Activated naive CD4-positive, alpha-beta T cell treated with anti-CD3 and anti-CD28 coated beads, Interleukin-2, amount 10 ng/mL, durations not matched to agents 7 days and 5 days (primary cell): ENCODE data around the gene DPH3.
A peak's percentile ranks its signal among the peaks of the same experiment; 100 is the strongest.

Experiments used
- CTCF ChIA-PET: fragments of 350-600 bp; sonication (Branson Sonifier 250); formaldehyde crosslinking; loops from one replicate; lab custom pipeline; 2021; ENCODE audit warnings: antibody characterized with exemption; lab: Charles Lee
- DNase-seq: peaks from one replicate; pipeline ENCODE4 v3.0.0-alpha.2; 2020
- H3K27ac Mint-ChIP-seq: one replicate; pipeline ENCODE4 v1.8.0; 2021; ENCODE audit warnings: mild to moderate bottlenecking, moderate library complexity, mixed read lengths
- H3K27me3 Mint-ChIP-seq: one replicate; pipeline ENCODE4 v1.8.0; 2021; ENCODE audit warnings: mild to moderate bottlenecking, mixed read lengths
- H3K36me3 Mint-ChIP-seq: one replicate; pipeline ENCODE4 v1.8.0; 2021; ENCODE audit warnings: mixed read lengths
- H3K4me1 Mint-ChIP-seq: one replicate; pipeline ENCODE4 v1.8.0; 2021; ENCODE audit warnings: mixed read lengths
- H3K4me3 Mint-ChIP-seq: one replicate; pipeline ENCODE4 v1.8.0; 2021; ENCODE audit warnings: mild to moderate bottlenecking, moderate library complexity, mixed read lengths
- H3K9me3 Mint-ChIP-seq: one replicate; pipeline ENCODE4 v1.8.0; 2021; ENCODE audit warnings: mixed read lengths

The DPH3 gene

GRCh38 chr3:16258177-16258576, 6.6 kb downstream of the DPH3 start:
- DNase-seq, result no peak
- Mint-ChIP-seq H3K27ac (no peak overlapping the region), H3K4me1 (peaks cover 27% of the 10 kb centered on the region), H3K27me3 (no peaks in the 10 kb centered on the region), H3K9me3 (no peaks in the 10 kb centered on the region), H3K4me3 (no peak overlapping the region), H3K36me3 (peaks cover 10% of the 10 kb centered on the region)
- CTCF ChIA-PET, result interaction anchor here (1.2 kb wide), 1 partner anchor 15 kb away, joined by 4 read pairs; no protein-coding TSS in a partner anchor

- CTCF ChIA-PET, result no interaction called here
Measured at GRCh38 chr3:16257309-16257708, 7.4 kb downstream of the DPH3 start.

DNA sequence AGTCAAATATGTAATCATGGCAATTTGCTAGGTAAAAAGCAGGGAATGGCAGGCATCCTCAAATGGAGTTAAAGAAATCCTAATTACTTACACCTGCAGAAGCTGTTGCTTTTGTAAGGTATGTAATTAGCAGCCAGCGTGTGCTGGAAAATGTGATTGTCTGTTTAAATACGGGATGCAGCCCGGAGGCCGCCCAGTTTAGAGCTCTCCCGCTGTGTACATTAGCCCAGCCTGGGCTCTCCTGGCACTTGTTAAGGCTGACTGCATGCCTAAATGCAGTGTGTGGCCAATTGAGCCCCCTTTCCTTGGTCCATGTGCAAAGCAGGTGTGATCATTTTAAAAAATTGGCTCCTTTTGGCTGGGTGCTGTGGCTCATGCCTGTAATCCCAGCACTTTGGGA, 9.0 kb downstream of the DPH3 start:
- CTCF ChIA-PET, result interaction anchor here (3.4 kb wide), 1 partner anchor 9 kb away, joined by 8 read pairs; the partner anchor contains the start of genes DPH3 and OXNAD1
- Mint-ChIP-seq H3K27ac (no peak overlapping the region), H3K27me3 (no peaks in the 10 kb centered on the region), H3K36me3 (peaks cover 10% of the 10 kb centered on the region), H3K4me1 (peaks cover 27% of the 10 kb centered on the region), H3K4me3 (no peak overlapping the region), H3K9me3 (no peaks in the 10 kb centered on the region)
- no peak for DNase-seq

More at GRCh38 chr3:16257309-16257708, 7.4 kb downstream of the DPH3 start:
- no peak overlapping the region for H3K4me3 Mint-ChIP-seq
- H3K9me3 Mint-ChIP-seq, result no peaks in the 10 kb centered on the region
- peaks cover 10% of the 10 kb centered on the region for H3K36me3 Mint-ChIP-seq
- H3K27me3 Mint-ChIP-seq, result no peaks in the 10 kb centered on the region
- no peak for DNase-seq
- H3K27ac Mint-ChIP-seq, result no peak overlapping the region
- H3K4me1 Mint-ChIP-seq, result peaks cover 27% of the 10 kb centered on the region

DNA sequence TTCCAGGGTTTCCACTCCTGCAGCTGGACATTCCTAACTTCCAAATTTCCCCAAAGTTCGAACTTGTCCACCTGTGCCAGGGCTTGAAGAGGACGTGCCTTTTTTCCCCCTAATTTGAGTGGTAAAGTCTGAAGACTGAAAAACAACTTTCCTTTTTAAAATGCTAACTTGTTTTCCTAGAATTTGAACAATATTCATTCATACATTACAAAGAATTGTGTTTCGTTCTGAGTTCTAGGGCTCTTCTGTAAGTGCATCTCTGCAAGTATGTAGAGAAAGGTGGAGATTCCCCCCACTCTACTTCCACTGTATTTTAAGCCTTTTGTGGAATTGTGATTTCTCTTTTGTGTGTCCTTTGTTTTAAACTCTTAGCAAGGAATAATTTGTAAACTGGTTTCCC, 9.4 kb downstream of the DPH3 start:
- Mint-ChIP-seq H3K36me3 (peaks cover 10% of the 10 kb centered on the region), H3K27me3 (no peaks in the 10 kb centered on the region), H3K4me1 (peaks cover 27% of the 10 kb centered on the region), H3K9me3 (no peaks in the 10 kb centered on the region), H3K4me3 (no peak overlapping the region), H3K27ac (no peak overlapping the region)
- no peak for DNase-seq
- CTCF ChIA-PET, result interaction anchor here (0.7 to 3.4 kb wide), 2 partner anchors 9 kb away, joined by 3 to 8 read pairs; partner anchors contain the start of genes DPH3 and OXNAD1

- H3K4me3 Mint-ChIP-seq, result no peak overlapping the region
- no peaks in the 10 kb centered on the region for H3K9me3 Mint-ChIP-seq
Measured at GRCh38 chr3:16254916-16255315, 9.8 kb downstream of the DPH3 start.

DNA sequence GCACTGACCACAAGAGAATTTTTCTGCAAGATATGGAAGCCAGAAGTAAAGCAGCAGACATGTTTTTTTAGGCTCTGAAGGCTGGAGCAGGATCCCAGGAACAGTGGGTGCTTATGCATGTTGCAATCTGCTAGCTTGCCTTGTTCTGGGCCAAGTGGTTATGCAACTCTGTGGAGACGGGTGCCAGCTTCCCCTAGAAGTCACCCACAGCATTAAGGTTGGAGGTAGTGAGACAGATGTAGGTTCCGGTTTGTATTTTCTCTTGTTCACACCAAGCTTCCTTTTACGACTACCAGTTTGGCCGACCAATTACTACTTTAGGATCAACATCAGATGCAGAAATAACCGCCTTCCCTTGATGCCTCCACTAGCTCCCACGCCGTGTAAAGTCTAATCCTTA, 11.1 kb downstream of the DPH3 start:
- Mint-ChIP-seq H3K27me3 (no peaks in the 10 kb centered on the region), H3K36me3 (peaks cover 3% of the 10 kb centered on the region), H3K4me1 (peaks cover 15% of the 10 kb centered on the region), H3K4me3 (no peak overlapping the region), H3K9me3 (no peaks in the 10 kb centered on the region), H3K27ac (no peak overlapping the region)
- no peak for DNase-seq
- CTCF ChIA-PET, result interaction anchor here (1.0 to 3.4 kb wide), 3 partner anchors 9 to 75 kb away, joined by 3 to 8 read pairs (median 4); partner anchors contain the start of genes DPH3 and OXNAD1

More at GRCh38 chr3:16254916-16255315, 9.8 kb downstream of the DPH3 start:
- CTCF ChIA-PET, result interaction anchor here (0.7 to 3.4 kb wide), 3 partner anchors 9 to 206 kb away, joined by 3 to 8 read pairs (median 4); partner anchors contain the start of genes DPH3 and OXNAD1
- Mint-ChIP-seq H3K36me3 (peaks cover 7% of the 10 kb centered on the region), H3K27me3 (no peaks in the 10 kb centered on the region), H3K27ac (peak overlapping the region; percentile 15), H3K4me1 (peaks cover 26% of the 10 kb centered on the region)
- DNase-seq, result no peak

DNA sequence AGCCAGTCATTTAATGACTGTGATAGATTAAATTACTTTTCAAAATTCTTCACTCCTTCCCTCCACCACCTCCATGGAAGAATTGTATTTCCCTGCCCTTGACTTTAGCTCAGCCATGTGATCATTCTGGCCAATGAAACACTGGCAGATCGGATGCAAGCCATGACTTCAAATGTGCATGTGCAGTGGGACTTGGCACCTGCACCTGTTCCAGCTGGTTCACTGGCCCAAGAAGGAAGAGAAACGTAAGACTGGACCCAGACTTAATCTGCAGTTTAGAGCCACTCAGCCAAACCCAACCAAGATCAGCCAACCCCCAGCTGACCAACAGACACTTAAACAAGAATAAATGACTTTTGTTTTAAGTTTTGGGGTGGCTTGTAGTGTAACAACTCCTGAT, 11.8 kb downstream of the DPH3 start:
- Mint-ChIP-seq H3K36me3 (peaks cover 3% of the 10 kb centered on the region), H3K4me1 (peaks cover 17% of the 10 kb centered on the region), H3K27ac (no peak overlapping the region), H3K4me3 (no peak overlapping the region), H3K27me3 (no peaks in the 10 kb centered on the region), H3K9me3 (no peaks in the 10 kb centered on the region)
- CTCF ChIA-PET, result interaction anchor here (1.0 to 3.4 kb wide), 3 partner anchors 9 to 74 kb away, joined by 3 to 8 read pairs (median 4); partner anchors contain the start of genes DPH3 and OXNAD1
- no peak for DNase-seq

- H3K36me3 Mint-ChIP-seq, result peaks cover 3% of the 10 kb centered on the region
- no peak overlapping the region for H3K27ac Mint-ChIP-seq
- no peak for DNase-seq
- no peaks in the 10 kb centered on the region for H3K27me3 Mint-ChIP-seq
- peaks cover 18% of the 10 kb centered on the region for H3K4me1 Mint-ChIP-seq
- no peaks in the 10 kb centered on the region for H3K9me3 Mint-ChIP-seq
- no peak overlapping the region for H3K4me3 Mint-ChIP-seq
- CTCF ChIA-PET, result interaction anchor here (1.0 to 3.4 kb wide), 4 partner anchors 8 to 203 kb away, joined by 3 to 8 read pairs (median 4); partner anchors contain the start of genes DPH3 and OXNAD1
Measured at GRCh38 chr3:16252243-16252978, 12.3 kb downstream of the DPH3 start.

DNA sequence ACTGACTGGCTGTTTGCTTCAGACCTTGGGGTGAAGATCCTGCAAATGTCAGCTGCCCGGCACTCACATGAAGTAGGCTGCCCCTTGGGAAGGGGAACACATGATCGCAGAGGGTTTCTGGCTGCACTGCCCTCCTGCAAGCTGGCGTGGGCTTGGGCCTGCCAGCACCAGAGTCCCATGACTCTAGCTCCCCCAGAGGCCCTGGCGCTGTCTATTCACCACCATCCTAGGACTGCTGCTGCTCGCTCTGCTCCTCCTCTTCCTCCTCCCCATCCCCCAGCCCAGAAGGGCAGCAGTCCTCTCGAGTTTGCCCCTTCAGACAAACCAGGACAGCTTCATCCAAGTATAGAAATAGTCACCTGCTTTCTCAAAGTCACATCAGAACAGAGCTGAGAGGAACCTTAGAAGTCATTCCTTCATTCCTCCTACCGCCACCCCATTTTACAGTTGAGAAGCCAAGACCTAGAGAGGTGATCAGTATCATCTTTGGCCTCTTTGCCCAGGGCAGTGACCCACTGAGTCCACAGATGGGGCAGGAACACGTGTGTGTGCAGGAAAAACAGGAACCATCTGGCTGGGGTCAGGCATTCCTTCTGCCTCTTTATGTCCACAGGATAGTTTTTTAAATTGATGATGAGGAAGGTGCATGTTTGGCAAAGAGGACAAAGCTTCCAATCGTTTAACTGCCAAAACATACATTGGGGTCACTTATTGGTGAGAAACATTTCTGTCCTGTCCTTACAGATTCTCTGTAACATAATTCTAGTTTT, 13.2 kb downstream of the DPH3 start:
- no peak for DNase-seq

DNA sequence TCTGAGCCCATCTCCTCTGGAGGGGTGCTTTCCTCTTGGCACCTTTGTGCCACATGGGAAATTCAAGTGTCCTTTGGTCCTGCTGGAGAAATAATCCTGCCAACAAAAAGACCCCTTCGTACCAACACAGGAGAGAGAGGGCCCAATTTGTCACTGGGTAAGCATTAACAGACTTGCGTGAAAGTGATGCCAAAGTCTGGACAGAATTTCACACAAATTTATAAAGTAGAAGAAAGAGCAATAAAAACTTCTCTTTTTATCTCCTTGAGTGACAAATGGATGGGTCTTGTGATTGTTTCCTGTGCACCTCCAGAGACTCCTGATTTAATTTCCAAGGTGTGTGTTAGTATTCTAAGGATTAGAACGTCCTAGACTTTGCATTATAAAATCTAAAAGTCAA, 14.9 kb downstream of the DPH3 start:
- DNase-seq, result no peak
- Mint-ChIP-seq H3K27ac (no peak overlapping the region), H3K4me3 (no peak overlapping the region), H3K4me1 (peaks cover 16% of the 10 kb centered on the region), H3K27me3 (no peaks in the 10 kb centered on the region), H3K36me3 (no peaks in the 10 kb centered on the region), H3K9me3 (no peaks in the 10 kb centered on the region)
- CTCF ChIA-PET, result no interaction called here

More for the DNA sequence above, 13.2 kb downstream of the DPH3 start:
- Mint-ChIP-seq H3K9me3 (no peaks in the 10 kb centered on the region), H3K4me1 (peaks cover 23% of the 10 kb centered on the region), H3K36me3 (no peaks in the 10 kb centered on the region), H3K27ac (no peak overlapping the region), H3K4me3 (no peak overlapping the region), H3K27me3 (no peaks in the 10 kb centered on the region)
- CTCF ChIA-PET, result interaction anchor here (1.0 to 1.2 kb wide), 2 partner anchors 202 to 436 kb away, joined by 3 read pairs; no protein-coding TSS in a partner anchor

- Mint-ChIP-seq H3K4me3 (no peak overlapping the region), H3K27me3 (no peaks in the 10 kb centered on the region), H3K36me3 (no peaks in the 10 kb centered on the region), H3K9me3 (no peaks in the 10 kb centered on the region), H3K4me1 (peaks cover 11% of the 10 kb centered on the region), H3K27ac (no peak overlapping the region)
- DNase-seq, result peak; percentile 43
- CTCF ChIA-PET, result interaction anchor here (2.2 kb wide), 1 partner anchor 200 kb away, joined by 10 read pairs; no protein-coding TSS in a partner anchor
Measured at GRCh38 chr3:16249336-16249735, 15.4 kb downstream of the DPH3 start.

- H3K36me3 Mint-ChIP-seq, result no peaks in the 10 kb centered on the region
- H3K9me3 Mint-ChIP-seq, result no peaks in the 10 kb centered on the region
- no peak overlapping the region for H3K4me3 Mint-ChIP-seq
- no peak overlapping the region for H3K27ac Mint-ChIP-seq
- CTCF ChIA-PET, result interaction anchor here (0.6 to 2.2 kb wide), 7 partner anchors 16 to 201 kb away, joined by 3 to 10 read pairs (median 4); partner anchors contain the start of genes DPH3 and OXNAD1
- H3K27me3 Mint-ChIP-seq, result no peaks in the 10 kb centered on the region
- peaks cover 8% of the 10 kb centered on the region for H3K4me1 Mint-ChIP-seq
- no peak for DNase-seq
Measured at GRCh38 chr3:16248556-16248955, 16.2 kb downstream of the DPH3 start.

DNA sequence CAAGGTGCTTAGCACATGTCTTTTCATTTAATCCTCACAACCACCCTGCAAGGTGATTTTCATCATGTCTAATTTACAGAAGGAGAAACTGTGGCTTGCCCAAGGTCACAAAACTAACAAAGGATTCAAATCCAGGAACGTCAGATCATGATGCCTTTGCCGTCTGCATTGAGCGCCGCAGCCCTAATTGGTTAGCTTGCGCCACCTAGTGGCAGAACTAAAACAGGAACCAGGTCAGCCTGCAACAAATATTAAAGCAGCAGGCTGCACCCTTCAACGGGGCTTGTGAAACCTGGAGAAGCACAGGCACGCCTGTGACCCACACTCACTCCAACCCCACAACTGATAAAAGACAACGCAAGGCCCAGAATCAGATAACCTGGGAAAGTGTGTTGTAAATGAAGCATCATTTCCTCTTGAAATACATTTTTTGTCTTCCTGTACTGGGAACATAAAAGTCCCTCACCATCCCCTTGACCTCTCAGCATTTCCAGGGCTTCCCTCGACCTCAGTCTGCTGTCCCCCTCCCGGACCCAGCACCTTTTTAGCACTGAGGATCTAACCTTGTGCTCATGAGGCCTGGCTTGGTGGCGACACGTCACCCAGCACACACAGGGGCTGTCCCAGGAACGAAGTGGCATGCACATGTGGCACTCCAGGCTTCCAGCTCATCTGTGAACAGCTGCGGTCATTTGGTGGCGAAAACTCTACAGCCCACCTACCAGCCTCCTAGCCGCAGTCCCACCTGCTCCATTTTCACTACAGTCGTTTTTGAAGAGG, 17.3 kb downstream of the DPH3 start:
- CTCF ChIA-PET, result interaction anchor here (0.9 to 2.2 kb wide), 6 partner anchors 12 to 617 kb away, joined by 3 to 10 read pairs (median 3); partner anchors contain the start of genes DPH3 and OXNAD1
- Mint-ChIP-seq H3K9me3 (no peaks in the 10 kb centered on the region), H3K4me1 (peaks cover 8% of the 10 kb centered on the region), H3K27me3 (no peaks in the 10 kb centered on the region), H3K27ac (no peak overlapping the region), H3K36me3 (no peaks in the 10 kb centered on the region), H3K4me3 (no peak overlapping the region)
- DNase-seq, result peak; percentile 84
